Pancreas (tissue), 10 donors: ENCODE results near the gene DIPK2B. TPM values are rescaled to one million over a fixed set of nuclear protein-coding genes. Genes with fewer than 3 reads are reported as not detected.

Source experiments
- ATAC-seq, 4 donors: fragments of 200-7000 bp; cut with Tn5 transposase; one replicate each; pipeline versions ENCODE4 v1.8.0 to v1.9.1; 2020; ENCODE audit warnings: mild to moderate bottlenecking in 4 of 4, moderate library complexity in 4 of 4
- DNase-seq, 6 donors: peaks; one replicate each; pipeline ENCODE4 v3.0.0-alpha.2; 2020
- FAIRE-seq: peaks from 2 replicates; lab custom pipeline; 2012; peaks lifted over from hg19 to GRCh38; lab: Jason Lieb, UNC
- H3K27ac ChIP-seq, 4 donors: fragments of 200-600 bp; sonication (generic); 1 replicate in 3 of 4; 2 replicates in 1 of 4; pipeline versions ENCODE4 v1.5.0 to v1.8.0; 2020
- H3K27me3 ChIP-seq, 4 donors: fragments of 200-600 bp; one replicate each; pipeline ENCODE4 v1.8.0; 2021
- H3K36me3 ChIP-seq, 3 donors: fragments of 200-600 bp; sonication (generic) in 1 of 3; one replicate each; pipeline versions ENCODE4 v1.5.0 to v1.8.0; 2020 to 2021
- H3K4me1 ChIP-seq, 3 donors: fragments of 200-600 bp; one replicate each; pipeline ENCODE4 v1.8.0; 2021
- H3K4me3 ChIP-seq, 4 donors: fragments of 200-600 bp; sonication (generic) in 2 of 4; one replicate each; pipeline versions ENCODE4 v1.5.0 to v1.8.0; 2020 to 2021
- H3K9me3 ChIP-seq, 4 donors: fragments of 200-600 bp; one replicate each; pipeline ENCODE4 v1.8.0; 2021
- WGBS, 2 donors: extraction: QIAGEN DNeasy Blood & Tissue Kit; methylation state at CpG; one replicate each; pipeline ENCODE4 v1.1.7; 2013; 5-methylcytosine and 5-hydroxymethylcytosine counted together
- intact Hi-C, 3 donors: fragments of 100-400 bp; cut with DNase I; formaldehyde crosslinking; loops; one replicate each; pipeline versions ENCODE4 v1.11.1 to v1.14.2; 2022
- polyA plus RNA-seq, 2 donors: library from polyadenylated mRNA; stranded (reverse); fragments of 200-250 nt; gene quantifications; one replicate each; pipeline ENCODE4 v1.2.3, GENCODE V29; 2013
- total RNA-seq, 6 donors: library from RNA; stranded (reverse); fragmentation: NEBNext Ultra II Directional in 4 of 6; extraction: Animal tissue kit (Norgen Biotek cat#: 25700) in 4 of 6; gene quantifications; one replicate each; pipeline versions ENCODE4 v1.2.1 to v1.2.4, GENCODE V29; 2021 to 2023
- TF ChIP-seq, protein P1 (sequence below), 4 donors: fragments of 200-600 bp; sonication (generic) in 3 of 4; IDR thresholded peaks; one replicate each; pipeline versions ENCODE4 v1.5.0 to v1.8.0; 2021; ENCODE audit warnings: antibody characterized with exemption in 4 of 4
- donor health status: healthy with polysubstance abuse.
- donor health status: DM: no; HTN: no; CAD: no; lungs with moderate emphysema.
- donor health status: DM: no; HTN: no; CAD: no.
- donor health status: control.
- donor health status: control.
- donor health status: Bipolar disorder and iron deficiency.
- donor health status: DM: yes; HTN: yes; CAD: no.
- donor health status: DM: no; HTN: no; CAD: no.
- donor health status: DM: no; HTN: no; CAD: no.
- donor health status: DM: yes; HTN: yes; CAD: no.

The DIPK2B gene
- total and polyA plus RNA-seq, 8 donors, result 1.2 to 23.8 (median 2.4) TPM

DNA sequence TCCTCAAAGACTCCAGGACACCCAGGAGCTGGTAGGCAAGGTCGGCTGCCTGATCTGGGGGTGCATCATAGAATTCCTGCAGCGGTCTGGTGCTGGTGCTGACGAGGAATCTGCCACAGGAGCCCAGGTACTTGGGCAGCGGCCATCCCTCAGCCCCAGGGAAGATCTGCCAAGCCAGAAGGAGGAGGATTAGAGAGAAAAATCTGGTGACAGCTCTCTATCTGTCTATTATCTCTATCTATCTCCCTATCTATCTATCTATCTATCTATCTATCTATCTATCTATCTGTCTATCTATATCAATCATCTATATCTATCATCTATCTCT lies 46.7 kb downstream of the DIPK2B start:
- no peaks in the 10 kb centered on the region for H3K4me1 ChIP-seq
- TF ChIP-seq, protein P1, sequence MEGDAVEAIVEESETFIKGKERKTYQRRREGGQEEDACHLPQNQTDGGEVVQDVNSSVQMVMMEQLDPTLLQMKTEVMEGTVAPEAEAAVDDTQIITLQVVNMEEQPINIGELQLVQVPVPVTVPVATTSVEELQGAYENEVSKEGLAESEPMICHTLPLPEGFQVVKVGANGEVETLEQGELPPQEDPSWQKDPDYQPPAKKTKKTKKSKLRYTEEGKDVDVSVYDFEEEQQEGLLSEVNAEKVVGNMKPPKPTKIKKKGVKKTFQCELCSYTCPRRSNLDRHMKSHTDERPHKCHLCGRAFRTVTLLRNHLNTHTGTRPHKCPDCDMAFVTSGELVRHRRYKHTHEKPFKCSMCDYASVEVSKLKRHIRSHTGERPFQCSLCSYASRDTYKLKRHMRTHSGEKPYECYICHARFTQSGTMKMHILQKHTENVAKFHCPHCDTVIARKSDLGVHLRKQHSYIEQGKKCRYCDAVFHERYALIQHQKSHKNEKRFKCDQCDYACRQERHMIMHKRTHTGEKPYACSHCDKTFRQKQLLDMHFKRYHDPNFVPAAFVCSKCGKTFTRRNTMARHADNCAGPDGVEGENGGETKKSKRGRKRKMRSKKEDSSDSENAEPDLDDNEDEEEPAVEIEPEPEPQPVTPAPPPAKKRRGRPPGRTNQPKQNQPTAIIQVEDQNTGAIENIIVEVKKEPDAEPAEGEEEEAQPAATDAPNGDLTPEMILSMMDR (IDR thresholded peaks at IDR 0.05), result no peak
- ATAC-seq (no peak), DNase-seq (no peak), FAIRE-seq (no peak)
- 65 to 80% methylated on average over 4 of the region's 4 CpGs for WGBS, 2 donors
- intact Hi-C loops, result no loop called here
- no peak overlapping the region for H3K4me3 ChIP-seq
- no peaks in the 10 kb centered on the region for H3K9me3 ChIP-seq
- no peak overlapping the region for H3K27ac ChIP-seq
- no peaks in the 10 kb centered on the region for H3K27me3 ChIP-seq
- no peaks in the 10 kb centered on the region for H3K36me3 ChIP-seq
